GM10266 (cell line): ENCODE measurements around the gene IRAK1.
"Not testable (repeated sequence)": the region's sequence is repeated elsewhere in the genome, so short reads cannot be mapped to it uniquely, and the experiment has no call there.

ENCODE experiments used
- DNase-seq: peaks from one replicate; pipeline ENCODE4 v3.0.0; 2012; ENCODE audit errors: extremely low spot score
- TF ChIP-seq, protein P1 (sequence below): IDR thresholded peaks from 2 replicates; pipeline ENCODE4 v1.5.1; 2012; ENCODE audit warnings: mild to moderate bottlenecking, low read depth; ENCODE audit not compliant: control insufficient read depth, insufficient read depth; ENCODE audit errors: missing control alignments

The IRAK1 gene

DNA sequence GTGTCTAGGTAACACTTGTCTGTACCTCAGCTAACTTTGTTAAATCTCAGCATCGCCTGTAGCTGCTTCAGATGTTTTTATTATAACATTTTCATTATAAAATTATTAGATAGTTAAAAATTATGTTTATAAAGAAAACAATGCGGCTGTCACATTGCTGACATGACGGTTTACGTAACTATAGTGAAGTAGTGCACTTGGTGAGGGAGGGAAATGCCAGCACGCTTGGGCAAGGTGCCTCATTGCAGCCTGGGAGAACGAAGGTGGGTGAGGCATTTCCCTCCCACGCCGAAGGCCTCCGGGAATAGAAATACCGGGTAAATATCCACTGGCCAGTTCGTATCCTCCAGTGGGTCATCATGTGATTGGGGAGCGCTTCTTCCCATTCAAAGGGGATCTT, 31.2 kb downstream of the IRAK1 start:
- TF ChIP-seq, protein P1, sequence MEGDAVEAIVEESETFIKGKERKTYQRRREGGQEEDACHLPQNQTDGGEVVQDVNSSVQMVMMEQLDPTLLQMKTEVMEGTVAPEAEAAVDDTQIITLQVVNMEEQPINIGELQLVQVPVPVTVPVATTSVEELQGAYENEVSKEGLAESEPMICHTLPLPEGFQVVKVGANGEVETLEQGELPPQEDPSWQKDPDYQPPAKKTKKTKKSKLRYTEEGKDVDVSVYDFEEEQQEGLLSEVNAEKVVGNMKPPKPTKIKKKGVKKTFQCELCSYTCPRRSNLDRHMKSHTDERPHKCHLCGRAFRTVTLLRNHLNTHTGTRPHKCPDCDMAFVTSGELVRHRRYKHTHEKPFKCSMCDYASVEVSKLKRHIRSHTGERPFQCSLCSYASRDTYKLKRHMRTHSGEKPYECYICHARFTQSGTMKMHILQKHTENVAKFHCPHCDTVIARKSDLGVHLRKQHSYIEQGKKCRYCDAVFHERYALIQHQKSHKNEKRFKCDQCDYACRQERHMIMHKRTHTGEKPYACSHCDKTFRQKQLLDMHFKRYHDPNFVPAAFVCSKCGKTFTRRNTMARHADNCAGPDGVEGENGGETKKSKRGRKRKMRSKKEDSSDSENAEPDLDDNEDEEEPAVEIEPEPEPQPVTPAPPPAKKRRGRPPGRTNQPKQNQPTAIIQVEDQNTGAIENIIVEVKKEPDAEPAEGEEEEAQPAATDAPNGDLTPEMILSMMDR: no peak
- DNase-seq: no peak

DNA sequence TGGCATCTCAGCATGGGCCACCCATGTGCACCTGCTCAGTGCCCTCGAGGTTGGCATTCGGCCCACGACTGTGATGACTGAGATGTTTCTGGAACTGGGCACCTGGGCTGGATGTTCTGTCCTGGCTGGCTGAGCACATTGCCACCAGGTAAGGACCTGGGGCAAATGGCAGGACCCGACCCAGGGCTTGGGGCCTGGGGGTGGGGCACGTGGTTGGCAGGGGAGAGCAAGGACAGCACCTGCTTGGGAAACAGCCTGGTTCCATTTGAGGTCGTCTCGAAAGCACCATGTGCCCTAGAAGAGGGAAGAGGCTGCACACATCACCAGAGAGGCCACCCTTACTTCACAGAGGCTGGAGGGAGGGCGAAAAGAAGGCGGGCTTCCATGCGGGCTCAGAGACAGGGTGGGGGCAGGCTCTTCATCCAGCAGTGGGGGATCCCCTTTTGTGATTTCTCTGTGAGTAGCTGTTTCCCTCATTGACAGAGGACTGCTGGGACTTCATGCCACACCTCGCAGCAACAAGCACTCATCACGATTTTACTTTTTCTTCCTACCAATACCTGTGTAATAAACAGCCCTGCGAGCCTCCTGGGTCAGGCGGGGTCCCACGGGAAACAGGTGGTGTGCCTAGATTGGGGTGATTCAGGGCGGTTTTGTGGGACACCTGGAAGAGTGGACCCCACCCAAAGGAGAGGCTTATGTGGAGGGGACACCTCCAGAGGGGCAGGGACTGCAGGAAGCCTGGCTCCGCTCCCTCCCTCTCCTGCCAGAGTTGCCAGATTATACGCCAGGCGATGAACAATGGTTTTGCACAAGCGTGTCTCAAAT, 35.1 kb downstream of the IRAK1 start:
- TF ChIP-seq, protein P1: no peak
- DNase-seq: peak; percentile 68

DNA sequence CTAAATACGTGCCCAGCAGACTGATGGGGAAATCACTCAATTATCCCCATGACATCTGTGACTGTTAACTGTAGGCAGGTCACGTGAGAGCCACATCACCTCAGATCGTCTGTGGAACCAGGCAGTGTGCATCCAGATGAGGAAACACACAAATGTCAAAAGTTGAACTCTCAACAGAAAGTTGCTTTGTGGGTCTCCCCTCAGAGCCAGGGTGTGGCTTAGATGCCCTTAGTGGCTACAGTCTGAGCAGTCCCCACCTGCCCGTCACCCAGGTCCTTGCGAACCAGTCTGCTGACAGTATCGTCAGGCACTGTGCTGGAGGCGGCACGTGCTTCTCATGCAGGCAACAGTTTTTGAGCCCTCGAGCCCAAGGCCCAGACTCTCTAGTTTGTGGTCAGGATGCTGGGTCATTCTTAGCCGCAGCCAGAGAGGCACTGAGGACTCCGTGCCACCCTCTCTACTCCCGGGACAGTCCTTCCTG, 36.3 kb downstream of the IRAK1 start:
- DNase-seq: no peak
- TF ChIP-seq, protein P1: no peak

DNA sequence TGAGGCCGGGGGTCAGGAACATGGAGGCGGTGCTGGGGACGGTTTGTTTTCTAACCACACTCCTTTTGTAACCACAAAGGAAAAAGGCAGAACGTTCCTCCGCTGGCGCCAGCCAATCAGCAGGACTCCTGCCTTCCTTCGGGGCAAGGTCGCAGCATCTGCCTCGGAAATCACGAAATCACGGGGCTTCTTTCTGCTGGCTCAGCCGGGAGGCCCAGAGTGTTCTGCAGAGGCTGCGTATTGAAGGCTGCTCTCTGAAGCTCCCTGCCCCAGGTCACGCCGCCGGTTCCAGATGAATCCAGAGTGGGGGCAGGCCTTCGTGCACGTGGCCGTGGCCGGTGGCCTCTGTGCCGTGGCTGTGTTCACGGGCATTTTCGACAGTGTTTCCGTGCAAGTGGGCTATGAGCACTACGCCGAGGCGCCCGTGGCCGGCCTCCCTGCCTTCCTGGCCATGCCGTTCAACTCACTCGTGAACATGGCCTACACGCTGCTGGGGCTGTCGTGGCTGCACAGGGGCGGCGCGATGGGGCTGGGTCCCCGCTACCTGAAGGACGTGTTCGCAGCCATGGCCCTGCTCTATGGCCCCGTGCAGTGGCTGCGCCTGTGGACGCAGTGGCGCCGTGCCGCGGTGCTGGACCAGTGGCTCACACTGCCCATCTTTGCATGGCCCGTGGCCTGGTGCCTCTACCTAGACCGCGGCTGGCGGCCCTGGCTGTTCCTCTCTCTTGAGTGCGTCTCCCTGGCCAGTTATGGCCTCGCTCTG, 37.8 kb downstream of the IRAK1 start:
- TF ChIP-seq, protein P1: no peak
- no peak for DNase-seq

DNA sequence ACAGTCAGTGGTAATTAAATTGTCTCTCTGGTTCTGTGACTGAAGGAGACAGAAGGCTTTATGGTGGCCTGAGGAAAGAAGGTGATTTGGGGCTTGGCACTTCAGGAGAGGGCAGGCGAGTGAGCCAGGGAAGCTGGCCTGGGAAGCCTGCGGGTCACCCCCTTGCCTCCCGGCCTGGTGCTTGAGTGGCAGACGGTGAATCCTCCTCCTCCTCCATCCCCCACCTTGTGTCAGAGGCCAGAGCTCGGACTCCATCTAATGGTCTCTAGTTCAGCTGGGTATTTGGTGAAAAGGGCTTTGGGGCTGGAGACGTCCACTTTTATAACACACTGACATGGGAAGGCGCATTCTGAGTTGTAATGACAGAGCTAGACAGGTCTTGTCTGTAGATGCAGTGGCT, 38.5 kb downstream of the IRAK1 start:
- no peak for DNase-seq
- TF ChIP-seq, protein P1: no peak

DNA sequence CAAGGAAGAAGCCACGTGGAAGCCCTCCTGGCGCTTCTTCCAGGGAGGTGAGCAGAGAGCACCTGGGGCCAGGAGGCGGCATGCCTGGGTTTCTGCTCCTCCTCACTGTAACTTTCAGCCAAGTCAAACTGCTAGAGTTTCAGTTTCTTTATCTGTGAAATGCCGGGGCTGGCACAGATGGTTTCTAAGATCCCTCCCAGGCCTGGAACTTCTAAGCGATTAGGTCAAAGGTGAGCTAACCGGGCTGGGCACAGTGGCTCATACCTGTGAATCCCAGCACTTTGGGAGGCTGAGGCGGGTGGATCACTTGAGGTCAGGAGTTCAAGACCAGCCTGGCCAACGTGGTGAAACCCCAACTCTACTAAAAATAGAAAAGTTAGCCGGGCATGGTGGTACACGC, 39.3 kb downstream of the IRAK1 start:
- DNase-seq: not testable (repeated sequence)

DNA sequence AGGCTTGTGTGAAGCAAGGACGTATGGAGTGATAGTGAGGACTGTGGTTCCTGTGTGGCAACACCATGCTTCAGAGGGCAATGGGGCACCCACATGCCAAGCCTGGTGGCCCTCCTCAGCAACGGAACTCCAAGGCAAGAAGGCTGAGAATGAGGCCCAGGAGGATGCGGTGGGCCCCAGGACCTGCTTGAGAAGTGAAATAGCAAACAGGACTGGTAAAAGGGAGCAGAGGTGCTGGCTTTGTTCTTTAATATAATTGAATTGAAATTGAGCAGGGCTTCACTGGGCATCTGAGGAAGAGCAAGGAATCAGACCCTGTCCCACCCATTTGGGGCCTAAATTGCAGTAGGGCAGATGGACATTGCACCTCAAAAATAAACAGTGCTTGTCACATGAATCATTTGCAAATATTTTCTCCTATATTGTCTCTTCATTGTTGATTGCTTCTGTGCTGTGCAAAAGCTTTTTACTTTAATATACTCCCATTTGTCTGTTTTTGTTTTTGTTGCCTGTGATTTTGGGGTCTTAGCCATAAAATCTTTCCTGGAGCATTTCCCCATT, 44.9 kb downstream of the IRAK1 start:
- no peak for DNase-seq
- TF ChIP-seq, protein P1: no peak
